ENCODE measurements around the gene EML4.

DNA sequence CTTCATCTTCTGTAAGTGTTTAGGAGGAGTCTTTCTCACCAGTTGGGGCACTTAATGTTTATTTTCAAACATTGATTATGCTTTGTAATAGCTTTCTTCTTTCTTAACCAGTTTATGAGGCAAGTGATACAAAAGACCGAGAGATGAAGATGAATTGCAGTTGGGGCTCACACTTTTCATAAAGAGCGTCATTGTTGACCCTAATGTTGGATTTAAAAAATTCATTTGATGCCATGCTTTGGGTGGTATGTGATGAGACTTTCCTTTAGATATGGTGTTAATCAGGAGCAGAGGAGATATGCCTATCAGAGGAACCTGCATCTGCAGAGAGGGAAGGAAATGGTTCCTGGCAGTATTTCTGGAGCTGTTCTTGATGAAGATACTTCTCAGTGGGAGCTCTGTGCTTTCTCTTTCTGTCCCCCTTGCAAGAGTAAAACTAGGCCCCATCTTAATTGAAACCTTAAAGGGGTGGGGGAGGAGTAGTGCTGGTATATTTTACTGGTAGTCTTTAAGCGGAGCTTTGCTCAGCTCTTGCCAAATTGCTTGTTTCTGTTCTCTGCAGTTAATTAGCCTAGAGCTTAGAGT is 2.3 kb downstream of the EML4 start:
- TF ChIP-seq GATA3 (IDR thresholded peaks at IDR 0.05; ENCODE audit: low read depth, low read length), result no peak
- TF ChIP-seq GATA2 (IDR thresholded peaks at IDR 0.05; ENCODE audit: low read depth, low read length), result no peak

All from SH-SY5Y (cell line).